Posterior cingulate gyrus (tissue), 11 donors: Measurements from ENCODE around the gene ZNF37A.
"Not testable (repeated sequence)": the region's sequence is repeated elsewhere in the genome, so short reads cannot be mapped to it uniquely, and the experiment has no call there.

Experiments
- DNase-seq, 10 donors: peaks; one replicate each; pipeline versions ENCODE4 v3.0.0 to v3.0.0-alpha.2; 2020 to 2021; ENCODE audit warnings: mixed read lengths in 3 of 10
- intact Hi-C: fragments of 100-400 bp; cut with DNase I; formaldehyde crosslinking; loops from one replicate; pipeline ENCODE4 v1.15.1; 2023

Gene ZNF37A

GRCh38 chr10:38146579-38147333 is 52.6 kb downstream of the ZNF37A start:
- peak in 1 of 10 donors; percentile 53 for DNase-seq
- intact Hi-C loops, result no loop called here

GRCh38 chr10:38147686-38148085 is 53.5 kb downstream of the ZNF37A start:
- DNase-seq, result no peak
- intact Hi-C loops, result no loop called here

DNA sequence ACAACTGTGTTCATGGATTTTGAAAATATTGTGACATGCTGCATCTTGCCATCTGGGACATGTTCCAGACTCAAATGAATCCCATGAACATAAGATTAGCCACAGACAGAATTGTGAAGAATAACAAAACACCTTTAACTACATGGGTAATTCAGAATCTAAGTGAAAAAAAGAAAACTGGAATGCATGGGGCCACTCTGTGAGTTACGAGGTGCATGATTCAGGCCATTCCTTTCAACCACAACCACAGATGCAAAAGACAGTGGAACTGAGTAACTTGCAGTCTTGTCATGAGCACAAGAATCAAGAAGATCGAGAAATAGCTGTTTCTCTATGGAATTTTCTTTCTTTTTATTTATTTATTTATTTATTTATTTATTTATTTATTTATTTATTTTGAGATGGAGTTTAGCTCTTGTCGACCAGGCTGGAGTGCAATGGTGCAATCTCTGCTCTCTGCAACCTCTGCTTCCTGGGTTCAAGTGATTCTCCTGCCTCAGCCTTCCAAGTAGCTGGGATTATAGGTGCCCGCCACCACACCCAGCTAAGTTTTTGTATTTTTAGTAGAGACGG is 56.8 kb downstream of the ZNF37A start:
- DNase-seq, intact Hi-C loops: not testable (repeated sequence)

GRCh38 chr10:38156416-38157269 is 62.5 kb downstream of the ZNF37A start:
- intact Hi-C loops, result no loop called here
- peak in 3 of 10 donors; percentile 64 to 81 (median 66) for DNase-seq

GRCh38 chr10:38157270-38157685 is 63.1 kb downstream of the ZNF37A start:
- intact Hi-C loops, result no loop called here
- peak in 2 of 10 donors; percentile 64 to 69 for DNase-seq

DNA sequence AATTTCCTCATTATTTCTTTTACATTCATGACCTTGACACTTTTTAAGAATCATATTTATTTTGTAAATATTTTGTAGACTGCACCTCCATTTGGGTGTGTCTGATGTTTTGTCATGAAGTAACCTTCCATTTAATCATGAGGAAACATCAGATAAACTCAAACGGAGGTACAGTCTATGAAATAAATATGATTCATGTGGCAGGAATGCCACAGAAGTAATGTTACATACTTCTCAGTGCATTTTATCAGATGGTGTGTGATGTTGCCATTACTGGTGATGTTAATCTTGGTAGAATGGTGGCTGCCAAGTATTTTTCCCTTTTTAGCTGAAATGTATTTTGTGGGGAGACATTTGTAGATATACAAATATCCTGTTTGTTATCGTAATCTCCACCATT is 64.9 kb downstream of the ZNF37A start:
- DNase-seq, result no peak
- intact Hi-C loops, result no loop called here

DNA sequence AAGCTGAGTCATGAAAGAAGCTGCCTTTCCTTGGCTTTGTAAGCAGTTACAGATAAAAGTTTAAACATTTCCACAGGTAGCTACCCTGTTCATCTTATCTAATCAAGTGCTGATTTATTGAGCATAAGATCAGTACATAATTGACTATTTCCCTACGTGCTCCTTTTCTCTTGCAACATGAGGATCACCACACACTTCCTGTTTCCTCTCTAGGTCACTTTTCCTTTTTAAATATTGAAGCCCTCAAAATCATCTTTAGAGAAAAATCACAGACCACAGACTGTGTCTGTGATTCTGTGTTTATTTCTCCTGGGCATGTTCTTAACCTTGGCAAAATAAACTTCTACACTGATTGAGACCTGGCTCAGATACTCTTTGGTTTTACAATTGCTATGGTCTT is 69.5 kb downstream of the ZNF37A start:
- intact Hi-C loops, result no loop called here
- DNase-seq, result no peak

- no peak for DNase-seq
- intact Hi-C loops, result no loop called here
Measured at GRCh38 chr10:38174336-38174735, 80.2 kb downstream of the ZNF37A start.

DNA sequence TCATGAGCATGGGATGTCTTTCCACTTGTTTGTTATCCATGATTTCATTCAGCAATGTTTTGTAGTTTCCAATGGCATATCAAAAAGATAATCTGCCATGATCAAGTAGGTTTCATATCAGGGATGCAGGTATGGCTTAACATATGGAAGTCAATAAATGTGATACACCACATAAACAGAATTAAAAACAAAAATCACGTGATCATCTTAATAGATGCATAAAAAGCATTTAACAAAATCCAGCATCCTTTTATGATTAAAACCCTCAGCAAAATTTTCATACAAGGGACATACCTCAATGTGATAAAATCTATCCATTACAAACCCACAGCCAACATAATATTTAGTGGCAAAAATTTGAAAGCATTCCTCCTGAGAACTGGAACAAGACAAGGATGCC is 90.3 kb downstream of the ZNF37A start:
- DNase-seq, result no peak
- intact Hi-C loops, result no loop called here
